OCI-LY3 (cell line): ENCODE data around the gene ROBO1.

ENCODE experiments used
- CTCF ChIP-seq: fragments of 200-600, 300-600 bp; sonication (generic); IDR thresholded peaks from 2 replicates; pipeline ENCODE4 v1.5.1; 2014; ENCODE audit warnings: antibody characterized with exemption, low read length, low read depth
- EZH2phosphoT487 ChIP-seq: fragments of 200-600 bp; shearing (Covaris generic); IDR thresholded peaks from 2 replicates; pipeline ENCODE4 v1.6.1; 2018; ENCODE audit warnings: antibody characterized with exemption, mixed run types, low read depth

- no peak for TF ChIP-seq CTCF
- no peak for TF ChIP-seq EZH2phosphoT487
Measured at GRCh38 chr3:79653266-79653830, 114.5 kb downstream of the ROBO1 start.
